ENCODE measurements around the gene PIH1D2.

The PIH1D2 gene

DNA sequence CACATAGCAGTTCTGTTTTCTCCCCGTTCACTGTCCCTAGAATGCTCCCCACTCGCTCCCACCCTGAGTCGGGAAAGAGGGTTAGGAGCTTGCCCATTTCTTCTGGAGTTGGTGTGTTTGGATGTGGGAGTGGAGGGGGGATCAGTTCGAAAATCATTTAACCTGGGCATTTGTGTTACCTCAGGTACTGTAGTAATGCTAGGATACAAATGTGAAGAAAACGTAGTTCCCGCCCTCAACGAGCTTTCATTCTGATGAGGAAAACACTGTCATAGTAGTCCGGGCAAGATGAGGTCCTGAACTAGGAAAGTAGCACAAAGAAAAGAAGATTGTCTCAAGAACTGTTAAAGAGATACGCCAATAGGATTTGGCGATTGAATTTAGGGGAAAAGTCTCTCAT lies 13.4 kb upstream of the PIH1D2 start:
- no peak for TF ChIP-seq RARB (CRISPR knock-in tag; IDR thresholded peaks at IDR 0.05)
- TF ChIP-seq ZNF70 (CRISPR knock-in tag; IDR thresholded peaks at IDR 0.05): no peak
- TF ChIP-seq BACH2 (CRISPR knock-in tag; IDR thresholded peaks at IDR 0.05; ENCODE audit: borderline replicate concordance): no peak
- TF ChIP-seq, protein P1, sequence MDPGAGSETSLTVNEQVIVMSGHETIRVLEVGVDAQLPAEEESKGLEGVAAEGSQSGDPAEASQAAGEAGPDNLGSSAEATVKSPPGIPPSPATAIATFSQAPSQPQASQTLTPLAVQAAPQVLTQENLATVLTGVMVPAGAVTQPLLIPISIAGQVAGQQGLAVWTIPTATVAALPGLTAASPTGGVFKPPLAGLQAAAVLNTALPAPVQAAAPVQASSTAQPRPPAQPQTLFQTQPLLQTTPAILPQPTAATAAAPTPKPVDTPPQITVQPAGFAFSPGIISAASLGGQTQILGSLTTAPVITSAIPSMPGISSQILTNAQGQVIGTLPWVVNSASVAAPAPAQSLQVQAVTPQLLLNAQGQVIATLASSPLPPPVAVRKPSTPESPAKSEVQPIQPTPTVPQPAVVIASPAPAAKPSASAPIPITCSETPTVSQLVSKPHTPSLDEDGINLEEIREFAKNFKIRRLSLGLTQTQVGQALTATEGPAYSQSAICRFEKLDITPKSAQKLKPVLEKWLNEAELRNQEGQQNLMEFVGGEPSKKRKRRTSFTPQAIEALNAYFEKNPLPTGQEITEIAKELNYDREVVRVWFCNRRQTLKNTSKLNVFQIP (CRISPR knock-in tag; IDR thresholded peaks at IDR 0.05; ENCODE audit: borderline replicate concordance, low read depth): no peak
- TF ChIP-seq ARNTL (CRISPR knock-in tag; IDR thresholded peaks at IDR 0.05; ENCODE audit: borderline replicate concordance, low read depth): no peak
- TF ChIP-seq ZFP30 (CRISPR knock-in tag; IDR thresholded peaks at IDR 0.05): no peak
- no peak for TF ChIP-seq ISL1 (CRISPR knock-in tag; IDR thresholded peaks at IDR 0.05)
- no peak for TF ChIP-seq TCF4 (CRISPR knock-in tag; IDR thresholded peaks at IDR 0.05; ENCODE audit: borderline replicate concordance)
- TF ChIP-seq ZFP3 (CRISPR knock-in tag; IDR thresholded peaks at IDR 0.05): no peak
- no peak for TF ChIP-seq TOX (CRISPR knock-in tag; IDR thresholded peaks at IDR 0.05; ENCODE audit: borderline replicate concordance)
- no peak for TF ChIP-seq ZNF8 (CRISPR knock-in tag; IDR thresholded peaks at IDR 0.05)
- no peak for TF ChIP-seq ESRRG (CRISPR knock-in tag; IDR thresholded peaks at IDR 0.05)
- TF ChIP-seq SNAI2 (CRISPR knock-in tag; IDR thresholded peaks at IDR 0.05): no peak
- TF ChIP-seq GLIS3 (CRISPR knock-in tag; IDR thresholded peaks at IDR 0.05): no peak
- TF ChIP-seq, protein P2, sequence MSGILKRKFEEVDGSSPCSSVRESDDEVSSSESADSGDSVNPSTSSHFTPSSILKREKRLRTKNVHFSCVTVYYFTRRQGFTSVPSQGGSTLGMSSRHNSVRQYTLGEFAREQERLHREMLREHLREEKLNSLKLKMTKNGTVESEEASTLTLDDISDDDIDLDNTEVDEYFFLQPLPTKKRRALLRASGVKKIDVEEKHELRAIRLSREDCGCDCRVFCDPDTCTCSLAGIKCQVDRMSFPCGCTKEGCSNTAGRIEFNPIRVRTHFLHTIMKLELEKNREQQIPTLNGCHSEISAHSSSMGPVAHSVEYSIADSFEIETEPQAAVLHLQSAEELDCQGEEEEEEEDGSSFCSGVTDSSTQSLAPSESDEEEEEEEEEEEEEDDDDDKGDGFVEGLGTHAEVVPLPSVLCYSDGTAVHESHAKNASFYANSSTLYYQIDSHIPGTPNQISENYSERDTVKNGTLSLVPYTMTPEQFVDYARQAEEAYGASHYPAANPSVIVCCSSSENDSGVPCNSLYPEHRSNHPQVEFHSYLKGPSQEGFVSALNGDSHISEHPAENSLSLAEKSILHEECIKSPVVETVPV (CRISPR knock-in tag; IDR thresholded peaks at IDR 0.05): no peak
- no peak for TF ChIP-seq CREB5 (CRISPR knock-in tag; IDR thresholded peaks at IDR 0.05; ENCODE audit: low read depth)
- no peak for TF ChIP-seq CSDC2 (CRISPR knock-in tag; IDR thresholded peaks at IDR 0.05)
- ATAC-seq: peak; percentile 4; the same call in 1 of the 3 replicates

GRCh38 chr11:112086422-112087191 lies 12.8 kb upstream of the PIH1D2 start, which contains the start of the genes SDHD and TIMM8B:
Gene SDHD, plus strand, starts transcription at chr11:112086873. Its CDS starts 35 bp downstream, at chr11:112086908.
Gene TIMM8B, minus strand, starts transcription at chr11:112086756. Its CDS starts 33 bp downstream, at chr11:112086723.
- ATAC-seq: peak; percentile 97
- TF ChIP-seq GLIS3 (CRISPR knock-in tag; IDR thresholded peaks at IDR 0.05): no peak
- TF ChIP-seq ZFP30 (CRISPR knock-in tag; IDR thresholded peaks at IDR 0.05): no peak
- TF ChIP-seq TCF4 (CRISPR knock-in tag; IDR thresholded peaks at IDR 0.05; ENCODE audit: borderline replicate concordance): no peak
- TF ChIP-seq RARB (CRISPR knock-in tag; IDR thresholded peaks at IDR 0.05): no peak
- TF ChIP-seq, protein P1 (CRISPR knock-in tag; IDR thresholded peaks at IDR 0.05; ENCODE audit: borderline replicate concordance, low read depth): no peak
- no peak for TF ChIP-seq OSR1 (CRISPR knock-in tag; IDR thresholded peaks at IDR 0.05)
- TF ChIP-seq SNAI2 (CRISPR knock-in tag; IDR thresholded peaks at IDR 0.05): no peak
- no peak for TF ChIP-seq PATZ1 (CRISPR knock-in tag; IDR thresholded peaks at IDR 0.05; ENCODE audit: borderline replicate concordance)
- no peak for TF ChIP-seq ESRRG (CRISPR knock-in tag; IDR thresholded peaks at IDR 0.05)
- TF ChIP-seq TOX (CRISPR knock-in tag; IDR thresholded peaks at IDR 0.05; ENCODE audit: borderline replicate concordance): no peak
- TF ChIP-seq, protein P2 (CRISPR knock-in tag; IDR thresholded peaks at IDR 0.05): no peak
- no peak for TF ChIP-seq ZC3H10 (CRISPR knock-in tag; IDR thresholded peaks at IDR 0.05)
- no peak for TF ChIP-seq TSHZ2 (CRISPR knock-in tag; IDR thresholded peaks at IDR 0.05)
- TF ChIP-seq PPARA (CRISPR knock-in tag; IDR thresholded peaks at IDR 0.05; ENCODE audit: borderline replicate concordance): no peak
- no peak for TF ChIP-seq CSDC2 (CRISPR knock-in tag; IDR thresholded peaks at IDR 0.05)
- no peak for TF ChIP-seq ZNF565 (CRISPR knock-in tag; conservative IDR thresholded peaks at IDR 0.05; ENCODE audit: low read depth)
- no peak for TF ChIP-seq ZNF8 (CRISPR knock-in tag; IDR thresholded peaks at IDR 0.05)
- no peak for TF ChIP-seq ARNTL (CRISPR knock-in tag; IDR thresholded peaks at IDR 0.05; ENCODE audit: borderline replicate concordance, low read depth)
- TF ChIP-seq ZNF70 (CRISPR knock-in tag; IDR thresholded peaks at IDR 0.05): no peak

All from SK-N-SH treated with all-trans-retinoic acid at 6 μM for 48 hours (cell line).